Mucosa of descending colon (tissue), 3 donors: Measurements from ENCODE around the gene DMXL2. TPM values are rescaled to one million over a fixed set of nuclear protein-coding genes. Genes with fewer than 3 reads are reported as not detected.
A peak's percentile ranks its signal among the peaks of the same experiment; 100 is the strongest.

Experiments used
- ATAC-seq: fragments of 200-7000 bp; cut with Tn5 transposase; one replicate; pipeline ENCODE4 v1.9.1; 2020; ENCODE audit warnings: mild to moderate bottlenecking, moderate library complexity
- DNase-seq, 3 donors: peaks; one replicate each; pipeline ENCODE4 v3.0.0-alpha.2; 2020
- H3K36me3 ChIP-seq: fragments of 200-600 bp; one replicate; pipeline ENCODE4 v1.8.0; 2021; ENCODE audit warnings: low read depth, mild to moderate bottlenecking
- H3K4me1 ChIP-seq: fragments of 200-600 bp; one replicate; pipeline ENCODE4 v1.8.0; 2021; ENCODE audit warnings: low read depth, mild to moderate bottlenecking
- H3K4me3 ChIP-seq: fragments of 200-600 bp; one replicate; pipeline ENCODE4 v1.8.0; 2021; ENCODE audit warnings: mild to moderate bottlenecking
- H3K9me3 ChIP-seq: fragments of 200-600 bp; one replicate; pipeline ENCODE4 v1.8.0; 2021; ENCODE audit warnings: mild to moderate bottlenecking
- CTCF ChIP-seq: fragments of 200-600 bp; IDR thresholded peaks from one replicate; pipeline ENCODE4 v1.8.0; 2022; ENCODE audit warnings: antibody characterized with exemption, mild to moderate bottlenecking
- intact Hi-C, 2 donors: fragments of 100-400 bp; cut with DNase I in 1 of 2; cut with micrococcal nuclease in 1 of 2; formaldehyde crosslinking; loops; one replicate each; pipeline versions ENCODE4 v1.11.0 to v1.11.1; 2022; cut with DNase I, micrococcal nuclease
- total RNA-seq, 3 donors: library from RNA; stranded (reverse); fragmentation: NEBNext Ultra II Directional in 2 of 3; extraction: Animal tissue kit (Norgen Biotek cat#: 25700) in 2 of 3; gene quantifications; one replicate each; pipeline versions ENCODE4 v1.2.1 to v1.2.4, GENCODE V29; 2021 to 2023
- donor health status: DM: no; HTN: no; CAD: no; lungs with moderate emphysema.
- donor health status: DM: no; HTN: no; CAD: no.
- donor health status: DM: no; HTN: yes; CAD: no.

DMXL2 gene
- total RNA-seq, 3 donors from 2014 or later = 36.5 to 45.5 (median 43.0) TPM

- intact Hi-C loops = no loop called here
- H3K36me3 ChIP-seq = no peaks in the 10 kb centered on the region
- no peak overlapping the region for H3K4me3 ChIP-seq
- no peaks in the 10 kb centered on the region for H3K9me3 ChIP-seq
- no peak for TF ChIP-seq CTCF
- DNase-seq (no peak), ATAC-seq (no peak)
- no peaks in the 10 kb centered on the region for H3K4me1 ChIP-seq
Measured at GRCh38 chr15:51558876-51559275, 63.7 kb downstream of the DMXL2 start.

GRCh38 chr15:51558411-51558810, 64.2 kb downstream of the DMXL2 start:
- intact Hi-C loops = no loop called here
- Histone ChIP-seq H3K4me1 (no peaks in the 10 kb centered on the region), H3K9me3 (no peaks in the 10 kb centered on the region), H3K4me3 (no peak overlapping the region), H3K36me3 (no peaks in the 10 kb centered on the region)
- ATAC-seq (no peak), DNase-seq (no peak)
- no peak for TF ChIP-seq CTCF

GRCh38 chr15:51550841-51551240, 71.7 kb downstream of the DMXL2 start:
- no peak for TF ChIP-seq CTCF
- no peak overlapping the region for H3K4me3 ChIP-seq
- H3K9me3 ChIP-seq = no peaks in the 10 kb centered on the region
- ATAC-seq (no peak), DNase-seq (no peak)
- no peaks in the 10 kb centered on the region for H3K36me3 ChIP-seq
- H3K4me1 ChIP-seq = no peaks in the 10 kb centered on the region
- intact Hi-C loops = no loop called here

DNA sequence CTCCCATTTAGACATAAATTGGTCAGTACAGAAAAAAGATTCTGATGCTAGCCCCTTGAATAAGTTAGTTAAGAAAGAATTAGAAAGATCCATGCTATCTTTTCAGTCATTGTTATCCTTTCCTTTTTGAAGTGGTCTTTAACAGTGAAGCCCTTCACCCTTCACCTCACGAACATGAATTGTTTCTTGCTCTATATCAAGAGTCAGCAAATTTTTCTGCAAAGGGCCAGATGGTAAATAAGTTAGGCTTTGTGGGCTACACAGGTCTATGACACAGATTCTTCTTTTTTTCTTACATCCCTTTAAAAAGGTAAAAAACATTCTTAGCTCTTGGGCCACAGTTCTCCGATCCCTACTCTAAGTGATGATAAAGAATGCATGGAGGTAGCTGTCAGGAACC, 74.9 kb downstream of the DMXL2 start:
- no peaks in the 10 kb centered on the region for H3K9me3 ChIP-seq
- H3K4me3 ChIP-seq = no peak overlapping the region
- no peaks in the 10 kb centered on the region for H3K4me1 ChIP-seq
- DNase-seq = no peak
- no peaks in the 10 kb centered on the region for H3K36me3 ChIP-seq
- TF ChIP-seq CTCF = no peak
- no peak for ATAC-seq
- intact Hi-C loops = no loop called here

DNA sequence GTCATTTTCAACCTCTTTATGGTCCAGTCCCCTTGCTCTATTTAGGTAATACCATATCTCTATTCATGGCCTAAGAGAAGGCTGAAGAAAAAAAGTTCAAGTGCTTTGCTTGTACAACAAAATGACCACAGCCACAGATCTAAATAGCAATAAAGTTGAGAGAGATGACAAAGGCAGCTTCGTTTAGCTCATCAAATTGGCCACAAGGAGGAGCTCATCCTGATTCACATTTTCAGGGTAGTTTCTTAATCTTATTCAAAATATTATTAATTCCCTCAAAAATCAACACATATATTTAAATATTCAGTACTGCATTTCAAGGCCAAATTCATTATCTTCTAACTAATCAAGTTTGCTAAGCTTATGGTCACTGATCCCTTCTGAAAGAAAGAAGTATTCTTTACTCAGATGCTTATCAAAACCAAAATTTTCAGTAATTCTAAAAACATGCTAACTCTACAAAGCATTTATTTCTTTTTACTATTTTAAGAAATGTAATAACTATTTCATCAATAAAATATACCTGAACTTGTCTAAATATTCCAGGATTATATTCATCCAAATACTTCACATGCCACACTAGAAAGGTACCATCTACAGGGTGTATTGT, 85.5 kb downstream of the DMXL2 start:
- peak; percentile 23 for TF ChIP-seq CTCF
- Histone ChIP-seq H3K4me3 (no peak overlapping the region), H3K9me3 (no peaks in the 10 kb centered on the region), H3K4me1 (no peaks in the 10 kb centered on the region), H3K36me3 (no peaks in the 10 kb centered on the region)
- DNase-seq (peak in 1 of 3 donors; percentile 43), ATAC-seq (no peak)
- intact Hi-C loops = no loop called here
